Measurements from ENCODE around the gene RTCB.

GRCh38 chr22:32378707-32379272 is 33.3 kb downstream of the RTCB start:
- TF ChIP-seq YY1 (IDR thresholded peaks at IDR 0.05; ENCODE audit: low read depth) (no peak), ZBTB7A (IDR thresholded peaks at IDR 0.05; ENCODE audit: low read depth) (no peak), EP300 (IDR thresholded peaks at IDR 0.05; ENCODE audit: borderline replicate concordance) (no peak), RAD21 (IDR thresholded peaks at IDR 0.05; ENCODE audit: low read depth) (peak; percentile 78), TAF1 (IDR thresholded peaks at IDR 0.05; ENCODE audit: low read depth) (no peak), MAX (IDR thresholded peaks at IDR 0.05) (no peak), TEAD4 (IDR thresholded peaks at IDR 0.05) (no peak)
